A673 (cell line): ENCODE results near the gene RASGRF1. TPM values are rescaled to one million over a fixed set of nuclear protein-coding genes. Genes with fewer than 3 reads are reported as not detected.

ENCODE experiments used
- BruUV-seq: library from RNA; stranded (reverse); fragments of 400-500 nt; replicated peaks from 2 replicates; lab custom pipeline; 2021; lab: Mats Ljungman, UMichigan
- CTCF ChIA-PET: fragments of 300-600 bp; sonication (Branson Sonifier 250); formaldehyde crosslinking; loops from one replicate; lab custom pipeline; 2022; ENCODE audit warnings: antibody characterized with exemption; lab: Charles Lee
- POLR2A ChIA-PET: fragments of 300-600 bp; sonication (Branson Sonifier 250); formaldehyde crosslinking; loops from one replicate; lab custom pipeline; 2022; ENCODE audit warnings: antibody characterized with exemption; ENCODE audit not compliant: low non-redundant PET; lab: Charles Lee
- DNase-seq: peaks from one replicate; pipeline ENCODE4 v3.0.0-alpha.2; 2015; ENCODE audit warnings: low spot score
- H3K27ac ChIP-seq: fragments of 200-600 bp; sonication (generic); 2 replicates; pipeline ENCODE4 v1.5.1; 2016; ENCODE audit warnings: mixed run types, low read depth, mild to moderate bottlenecking, mixed read lengths, antibody characterized with exemption, low read length; ENCODE audit not compliant: poor library complexity, severe bottlenecking
- H3K27me3 ChIP-seq: fragments of 200-600 bp; sonication (generic); replicated peaks from 2 replicates; pipeline ENCODE4 v1.6.1; 2017; ENCODE audit warnings: mixed run types, low read depth, mild to moderate bottlenecking, mixed read lengths, antibody characterized with exemption, low read length; ENCODE audit not compliant: insufficient read depth, poor library complexity
- H3K36me3 ChIP-seq: fragments of 200-600 bp; sonication (generic); 2 replicates; pipeline ENCODE4 v1.6.1; 2016; ENCODE audit warnings: mixed run types, mild to moderate bottlenecking, mixed read lengths, antibody characterized with exemption, low read length; ENCODE audit not compliant: insufficient read depth, poor library complexity, severe bottlenecking
- H3K4me1 ChIP-seq: fragments of 200-600 bp; sonication (generic); 2 replicates; pipeline ENCODE4 v1.6.1; 2017; ENCODE audit warnings: mixed run types, mild to moderate bottlenecking, mixed read lengths, antibody characterized with exemption, low read length; ENCODE audit not compliant: insufficient read depth, poor library complexity, severe bottlenecking
- H3K4me3 ChIP-seq: fragments of 200-600 bp; sonication (generic); 2 replicates; pipeline ENCODE4 v1.5.1; 2016; ENCODE audit warnings: low read depth, mixed run types, mild to moderate bottlenecking, mixed read lengths, low read length; ENCODE audit not compliant: poor library complexity, severe bottlenecking
- H3K9me3 ChIP-seq: fragments of 200-600 bp; sonication (generic); 2 replicates; pipeline ENCODE4 v1.6.1; 2016; ENCODE audit warnings: mixed run types, low read depth, mild to moderate bottlenecking, mixed read lengths, antibody characterized with exemption, low read length; ENCODE audit not compliant: poor library complexity, severe bottlenecking
- CTCF ChIP-seq: fragments of 300-800, 200-600 bp; sonication (generic); conservative IDR thresholded peaks from 2 replicates; pipeline ENCODE4 v1.5.1; 2017; ENCODE audit warnings: low read depth, mild to moderate bottlenecking, antibody characterized with exemption, low read length, moderate library complexity, mixed read lengths
- EZH2 ChIP-seq: fragments of 200-600 bp; sonication (generic); IDR thresholded peaks from 2 replicates; pipeline ENCODE4 v1.6.1; 2017; ENCODE audit warnings: borderline replicate concordance, low read depth, mild to moderate bottlenecking, mixed read lengths, antibody characterized with exemption, low read length; ENCODE audit not compliant: poor library complexity, severe bottlenecking
- intact Hi-C: fragments of 100-400 bp; cut with micrococcal nuclease; formaldehyde crosslinking; loops from one replicate; pipeline ENCODE4 v1.10.0; 2022; ENCODE audit not compliant: unreplicated experiment
- total RNA-seq: library from RNA; stranded (reverse); gene quantifications from 2 replicates; pipeline ENCODE4 v1.2.3, GENCODE V29; 2021

Gene RASGRF1
- total RNA-seq, 1 experiment from 2014 or later: 0.73 TPM

GRCh38 chr15:79028411-79028964, 62.1 kb downstream of the RASGRF1 start:
- H3K4me1 ChIP-seq: no peaks in the 10 kb centered on the region
- H3K4me3 ChIP-seq: no peak overlapping the region
- CTCF ChIA-PET: interaction anchor here (0.6 to 3.9 kb wide), 3 partner anchors 14 to 162 kb away, joined by 3 to 50 read pairs (median 3); no protein-coding TSS in a partner anchor
- DNase-seq: peak; percentile 73
- TF ChIP-seq EZH2 (no peak), CTCF (peak; percentile 93)
- intact Hi-C loops: loop anchor here (1.0 kb wide), 1 partner anchor 156 kb away; no protein-coding TSS in a partner anchor
- no peaks in the 10 kb centered on the region for H3K9me3 ChIP-seq
- no TSS peak for BruUV-seq
- no peak overlapping the region for H3K27ac ChIP-seq
- POLR2A ChIA-PET: interaction anchor here (0.7 kb wide), 1 partner anchor 523 kb away, joined by 4 read pairs; no protein-coding TSS in a partner anchor
- H3K36me3 ChIP-seq: no peaks in the 10 kb centered on the region
- no peaks in the 10 kb centered on the region for H3K27me3 ChIP-seq

GRCh38 chr15:79027532-79028410, 62.8 kb downstream of the RASGRF1 start:
- CTCF ChIA-PET: interaction anchor here (0.6 to 3.9 kb wide), 3 partner anchors 157 to 979 kb away, joined by 3 to 50 read pairs (median 3); no protein-coding TSS in a partner anchor
- no peak for DNase-seq
- POLR2A ChIA-PET: interaction anchor here (0.7 kb wide), 1 partner anchor 524 kb away, joined by 4 read pairs; no protein-coding TSS in a partner anchor
- Histone ChIP-seq H3K27me3 (no peaks in the 10 kb centered on the region), H3K4me3 (no peak overlapping the region), H3K27ac (no peak overlapping the region), H3K36me3 (no peaks in the 10 kb centered on the region), H3K4me1 (no peaks in the 10 kb centered on the region), H3K9me3 (no peaks in the 10 kb centered on the region)
- no TSS peak for BruUV-seq
- intact Hi-C loops: loop anchor here (1.0 kb wide), 1 partner anchor 157 kb away; no protein-coding TSS in a partner anchor
- TF ChIP-seq EZH2: no peak
- TF ChIP-seq CTCF: no peak

- H3K4me1 ChIP-seq: no peaks in the 10 kb centered on the region
- CTCF ChIA-PET: interaction anchor here (1.1 kb wide), 1 partner anchor 159 kb away, joined by 5 read pairs; no protein-coding TSS in a partner anchor
- no peaks in the 10 kb centered on the region for H3K27me3 ChIP-seq
- H3K27ac ChIP-seq: no peak overlapping the region
- no peak overlapping the region for H3K4me3 ChIP-seq
- intact Hi-C loops: no loop called here
- no peak for DNase-seq
- no peaks in the 10 kb centered on the region for H3K9me3 ChIP-seq
- POLR2A ChIA-PET: no interaction called here
- BruUV-seq: no TSS peak
- H3K36me3 ChIP-seq: no peaks in the 10 kb centered on the region
- TF ChIP-seq CTCF (no peak), EZH2 (no peak)
Measured at GRCh38 chr15:79025802-79026201, 64.8 kb downstream of the RASGRF1 start.
